Measurements from ENCODE around the gene MGAT3. TPM values are rescaled to one million over a fixed set of nuclear protein-coding genes. Genes with fewer than 3 reads are reported as not detected.

MGAT3 gene
- total RNA-seq, 1 experiment from 2014 or later, result 0.20 TPM

GRCh38 chr22:39512026-39512425 lies 55.2 kb downstream of the MGAT3 start:
- TF ChIP-seq MAX (IDR thresholded peaks at IDR 0.05) (no peak), ZNF274 (IDR thresholded peaks at IDR 0.05; ENCODE audit: low read depth, low read length) (no peak), RAD21 (IDR thresholded peaks at IDR 0.05; ENCODE audit: low read depth) (no peak), TCF7L2 (IDR thresholded peaks at IDR 0.05; ENCODE audit: borderline replicate concordance, extremely low read depth, insufficient read depth, insufficient read length) (no peak), SIN3A (IDR thresholded peaks at IDR 0.05; ENCODE audit: low read depth) (no peak), ATF3 (IDR thresholded peaks at IDR 0.05) (no peak), CEBPB (IDR thresholded peaks at IDR 0.05; ENCODE audit: low read depth) (no peak), YY1 (IDR thresholded peaks at IDR 0.05; ENCODE audit: extremely low read depth, insufficient replicate concordance, low read depth, low read length) (no peak), EZH2 (IDR thresholded peaks at IDR 0.05) (no peak), EZH2phosphoT487 (IDR thresholded peaks at IDR 0.05; ENCODE audit: borderline replicate concordance) (no peak), ZBTB33 (IDR thresholded peaks at IDR 0.05; ENCODE audit: extremely low read depth, insufficient replicate concordance, low read length) (no peak), SP1 (IDR thresholded peaks at IDR 0.05; ENCODE audit: low read depth) (no peak), EGR1 (IDR thresholded peaks at IDR 0.05; ENCODE audit: low read depth) (no peak), CBX3 (IDR thresholded peaks at IDR 0.05; ENCODE audit: low read depth) (no peak), POLR2A (IDR thresholded peaks at IDR 0.05; ENCODE audit: borderline replicate concordance, extremely low read depth, insufficient read depth, insufficient read length) (no peak), POLR2AphosphoS5 (IDR thresholded peaks at IDR 0.05; ENCODE audit: low read depth, low read length) (no peak), ELF1 (IDR thresholded peaks at IDR 0.05; ENCODE audit: borderline replicate concordance, low read depth) (no peak), SRF (IDR thresholded peaks at IDR 0.05; ENCODE audit: low read depth) (no peak), CTCF (IDR thresholded peaks at IDR 0.05 in 2 of 3, conservative IDR thresholded peaks at IDR 0.05 in 1 of 3; ENCODE audit: borderline replicate concordance in 1 of 3, insufficient read depth in 1 of 3, low read depth in 2 of 3, low read length in 2 of 3) (no peak)
- ChIA-PET POLR2A (no interaction called here), RAD21 (ENCODE audit: low non-redundant PET in 1 of 2, low total read pairs in 2 of 2, uncharacterized antibody in 2 of 2, unreplicated experiment in 2 of 2) (no interaction called here), CTCF (no interaction called here)
- DNase-seq (ENCODE audit: low read depth, low spot score) (no peak), ATAC-seq (no peak)
- Histone ChIP-seq H2AFZ (ENCODE audit: low read depth, low read length, poor library complexity, severe bottlenecking) (no peak overlapping the region), H3K36me3 (ENCODE audit: control insufficient read depth in 1 of 2, insufficient read depth in 2 of 2, low read length in 2 of 2) (peaks cover 55 to 80% of the 10 kb centered on the region in 2 experiments), H3K79me2 (ENCODE audit: insufficient read depth, low read length) (peaks cover 73% of the 10 kb centered on the region), H3K9me3 (ENCODE audit: control insufficient read depth in 1 of 2, insufficient read depth in 1 of 2, low read depth in 1 of 2, low read length in 2 of 2) (no peaks in the 10 kb centered on the region), H3K9ac (ENCODE audit: low read length) (no peak overlapping the region), H4K20me1 (ENCODE audit: insufficient read depth) (peaks cover 9% of the 10 kb centered on the region; the same call in 1 of the 2 replicates), H3K9me2 (ENCODE audit: insufficient read depth) (no peaks in the 10 kb centered on the region), H3K4me2 (ENCODE audit: low read length) (no peak overlapping the region), H3K27ac (ENCODE audit: low read depth, low read length) (no peak overlapping the region), H3K4me1 (ENCODE audit: control insufficient read depth in 1 of 2, insufficient read depth in 2 of 2, low read length in 2 of 2) (no peaks in the 10 kb centered on the region), H3K4me3 (replicated peaks in 1 of 2; ENCODE audit: low read depth in 1 of 2, low read length in 2 of 2) (no peak overlapping the region), H3K27me3 (ENCODE audit: insufficient read depth, low read length) (no peaks in the 10 kb centered on the region)
- no TSS peak for BruUV-seq (replicated peaks)
- intact Hi-C loops (cut with micrococcal nuclease), result no loop called here

All from HCT116 (cell line).